K562 (cell line): ENCODE data around the gene ARID3A. TPM values are rescaled to one million over a fixed set of nuclear protein-coding genes. Genes with fewer than 3 reads are reported as not detected.

ENCODE experiments used
- C11orf30 ChIP-seq: fragments of 450-650 bp; IDR thresholded peaks from 2 replicates; pipeline ENCODE4 v1.6.1; 2016; ENCODE audit warnings: low read depth, mild to moderate bottlenecking
- CBFB ChIP-seq: sonication (generic); formaldehyde crosslinking; IDR thresholded peaks from 2 replicates; pipeline ENCODE4 v1.4.0; 2020; ENCODE audit warnings: mild to moderate bottlenecking, missing genetic modification reagents
- DNMT1 ChIP-seq: fragments of 450-650 bp; IDR thresholded peaks from 2 replicates; pipeline ENCODE4 v1.6.1; 2016; ENCODE audit warnings: antibody characterized with exemption, mild to moderate bottlenecking
- HDAC6 ChIP-seq: IDR thresholded peaks from 2 replicates; pipeline ENCODE4 v1.6.1; 2012; ENCODE audit warnings: low read depth, mild to moderate bottlenecking, control low read depth, inconsistent platforms, low read length, moderate library complexity
- MYNN ChIP-seq, 2 experiments: sonication (generic); formaldehyde crosslinking in 1 of 2; IDR thresholded peaks; 2 replicates each; pipeline versions ENCODE4 v1.5.0 to v1.6.1; 2016 to 2020; ENCODE audit warnings: antibody characterized with exemption in 1 of 2, missing genetic modification reagents in 1 of 2
- NFYB ChIP-seq: IDR thresholded peaks from 2 replicates; pipeline ENCODE4 v1.6.1; 2011; ENCODE audit warnings: mild to moderate bottlenecking, moderate library complexity; ENCODE audit not compliant: insufficient read length; ENCODE audit errors: extremely low read depth
- NONO ChIP-seq, 2 experiments: fragments of 200-400 bp in 1 of 2; fragments of 450-650 bp in 1 of 2; formaldehyde crosslinking in 1 of 2; IDR thresholded peaks; 2 replicates each; pipeline ENCODE4 v1.6.1; 2017; ENCODE audit warnings: low read depth in 2 of 2, mild to moderate bottlenecking in 2 of 2, moderate library complexity in 2 of 2, low read length in 1 of 2
- NR2C1 ChIP-seq, 2 experiments: fragments of 450-650 bp; IDR thresholded peaks; 2 replicates each; pipeline ENCODE4 v1.6.1; 2017; ENCODE audit warnings: mild to moderate bottlenecking in 2 of 2, antibody characterized with exemption in 1 of 2, inconsistent platforms in 1 of 2, missing compliant biosample characterization in 1 of 2, missing genetic modification characterization in 1 of 2
- PCBP1 ChIP-seq: fragments of 200-400 bp; formaldehyde crosslinking; IDR thresholded peaks from 2 replicates; pipeline ENCODE4 v1.6.1; 2018; ENCODE audit warnings: mild to moderate bottlenecking, low read depth, low read length; ENCODE audit not compliant: poor library complexity, severe bottlenecking
- PPARD ChIP-seq: fragments of 250-450 bp; sonication (Bioruptor Pico); IDR thresholded peaks from 2 replicates; pipeline ENCODE4 v1.8.0; 2022; ENCODE audit warnings: inconsistent platforms, mild to moderate bottlenecking, moderate library complexity
- PTTG1 ChIP-seq: fragments of 450-650 bp; IDR thresholded peaks from 2 replicates; pipeline ENCODE4 v1.6.1; 2016; ENCODE audit warnings: low read depth, mild to moderate bottlenecking, missing genetic modification characterization, missing compliant biosample characterization
- RBM34 ChIP-seq: fragments of 200-400 bp; formaldehyde crosslinking; IDR thresholded peaks from 2 replicates; pipeline ENCODE4 v1.6.1; 2018; ENCODE audit warnings: low read length, borderline replicate concordance; ENCODE audit not compliant: insufficient read depth
- RHOXF2B ChIP-seq: fragments of 250-450 bp; sonication (Bioruptor Pico); conservative IDR thresholded peaks from 2 replicates; pipeline ENCODE4 v1.5.1; 2021
- SAFB2 ChIP-seq: fragments of 200-400 bp; formaldehyde crosslinking; IDR thresholded peaks from 2 replicates; pipeline ENCODE4 v1.6.1; 2018; ENCODE audit warnings: borderline replicate concordance, low read length, low read depth, moderate library complexity; ENCODE audit not compliant: severe bottlenecking
- SMARCE1 ChIP-seq: fragments of 450-650 bp; IDR thresholded peaks from 2 replicates; pipeline ENCODE4 v1.7.1; 2016; ENCODE audit warnings: mild to moderate bottlenecking
- SRSF1 ChIP-seq: fragments of 200-400 bp; formaldehyde crosslinking; IDR thresholded peaks from 2 replicates; pipeline ENCODE4 v1.6.1; 2017; ENCODE audit warnings: mild to moderate bottlenecking, low read depth, low read length, moderate library complexity
- TOE1 ChIP-seq, 2 experiments: fragments of 450-650 bp in 1 of 2; sonication (generic) in 1 of 2; formaldehyde crosslinking in 1 of 2; IDR thresholded peaks; 2 replicates each; pipeline versions ENCODE4 v1.7.1 to v1.8.0; 2016 to 2022; ENCODE audit warnings: borderline replicate concordance in 2 of 2, mild to moderate bottlenecking in 2 of 2, antibody characterized with exemption in 1 of 2, inconsistent platforms in 1 of 2, low read depth in 1 of 2, missing genetic modification reagents in 1 of 2, moderate library complexity in 1 of 2
- YBX1 ChIP-seq: fragments of 450-650 bp; IDR thresholded peaks from 2 replicates; pipeline ENCODE4 v1.7.1; 2016; ENCODE audit warnings: mild to moderate bottlenecking
- polyA plus RNA-seq, 8 experiments: library from polyadenylated mRNA; depleted of rRNA in 4 of 8; stranded (reverse) in 5 of 8; unstranded in 3 of 8; fragments of >200 nt; fragmentation: Nextera tagmentation in 2 of 8; fragmentation: Illumina TruSeq in 1 of 8; extraction: Ambion mirVana in 2 of 8; extraction: Trizol in 1 of 8; gene quantifications; 2 replicates each; pipeline versions ENCODE4 v1.2.1 to v1.2.3, GENCODE V29; 2011 to 2014; ENCODE audit warnings: inconsistent platforms in 1 of 8, missing spikeins in 1 of 8
- total RNA-seq, 7 experiments: library from RNA; depleted of rRNA in 6 of 7; stranded (reverse); fragments of >200 nt in 6 of 7; fragmentation: Illumina TruSeq in 2 of 7; extraction: Trizol in 2 of 7; gene quantifications; 2 replicates each; pipeline versions ENCODE4 v1.2.1 to v1.2.3, GENCODE V29; 2011 to 2021; ENCODE audit warnings: low replicate concordance in 1 of 7
- TF ChIP-seq, protein P1 (sequence below): fragments of 250-450 bp; sonication (Bioruptor Pico); IDR thresholded peaks from 2 replicates; pipeline ENCODE4 v1.8.0; 2022; ENCODE audit warnings: moderate library complexity, mild to moderate bottlenecking, inconsistent platforms
- TF ChIP-seq, protein P2 (sequence below), 2 experiments: IDR thresholded peaks; 2 replicates each; pipeline ENCODE4 v1.6.1; 2011; ENCODE audit warnings: borderline replicate concordance in 1 of 2, control low read depth in 1 of 2, low read depth in 1 of 2, low read length in 1 of 2, mild to moderate bottlenecking in 1 of 2, mixed read lengths in 1 of 2, moderate library complexity in 1 of 2; ENCODE audit not compliant: insufficient read depth in 1 of 2, insufficient read length in 1 of 2, poor library complexity in 1 of 2, severe bottlenecking in 1 of 2; ENCODE audit errors: extremely low read depth in 1 of 2
- TF ChIP-seq, protein P3 (sequence below): fragments of 250-450 bp; sonication (Bioruptor Pico); IDR thresholded peaks from 2 replicates; pipeline ENCODE4 v1.5.0; 2021; ENCODE audit warnings: mild to moderate bottlenecking, borderline replicate concordance

Gene ARID3A
- total and polyA plus RNA-seq, 9 of the 15 experiments (the other 6 are each of a cell fraction or from before 2014, with no cell fraction given) = 1.4 to 118 (median 31.2) TPM

DNA sequence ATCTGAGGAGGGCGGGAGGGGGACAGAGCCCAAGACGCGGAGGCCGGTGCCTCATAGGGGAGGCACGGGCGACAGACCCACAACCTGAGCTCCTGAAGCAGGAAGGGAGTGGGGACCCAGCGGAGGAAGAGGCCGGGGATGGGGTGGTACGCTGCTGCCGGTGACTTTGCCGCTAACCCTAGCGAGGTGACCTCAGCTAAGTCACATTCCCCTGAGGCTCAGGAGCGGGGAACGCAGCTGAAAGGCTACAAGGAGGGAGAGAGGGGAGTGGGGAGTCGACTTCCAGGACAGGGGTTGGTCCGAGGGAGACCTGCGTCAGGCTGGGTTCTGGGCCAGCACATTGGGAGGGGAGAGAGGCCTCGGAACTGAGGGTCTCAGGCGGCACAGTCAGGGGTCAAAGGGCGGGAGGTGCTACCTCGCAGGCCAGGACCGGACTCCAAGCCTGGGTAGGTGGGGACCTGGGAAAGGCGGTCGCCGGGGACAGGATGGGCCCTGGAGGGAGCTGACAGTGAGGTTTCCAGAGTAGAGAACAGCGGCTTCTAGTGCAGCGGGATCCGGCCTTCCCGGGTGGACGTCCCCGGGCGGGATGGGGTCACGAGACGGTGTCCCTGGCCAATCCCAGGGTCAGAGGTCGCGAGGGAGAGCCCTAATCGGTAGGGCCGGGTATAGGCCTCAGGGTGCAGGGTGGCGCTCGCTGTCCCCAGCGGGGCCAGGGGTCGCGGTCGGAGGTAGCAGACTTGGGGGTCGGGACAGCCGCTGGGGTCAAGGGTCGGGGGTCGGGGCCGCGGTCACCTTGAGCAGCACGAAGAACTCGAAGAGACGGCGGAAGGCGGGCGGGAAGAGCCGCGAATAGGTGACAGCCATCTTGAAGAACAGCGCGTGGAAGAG lies 94.4 kb downstream of the ARID3A start (continued):
- TF ChIP-seq, protein P1, sequence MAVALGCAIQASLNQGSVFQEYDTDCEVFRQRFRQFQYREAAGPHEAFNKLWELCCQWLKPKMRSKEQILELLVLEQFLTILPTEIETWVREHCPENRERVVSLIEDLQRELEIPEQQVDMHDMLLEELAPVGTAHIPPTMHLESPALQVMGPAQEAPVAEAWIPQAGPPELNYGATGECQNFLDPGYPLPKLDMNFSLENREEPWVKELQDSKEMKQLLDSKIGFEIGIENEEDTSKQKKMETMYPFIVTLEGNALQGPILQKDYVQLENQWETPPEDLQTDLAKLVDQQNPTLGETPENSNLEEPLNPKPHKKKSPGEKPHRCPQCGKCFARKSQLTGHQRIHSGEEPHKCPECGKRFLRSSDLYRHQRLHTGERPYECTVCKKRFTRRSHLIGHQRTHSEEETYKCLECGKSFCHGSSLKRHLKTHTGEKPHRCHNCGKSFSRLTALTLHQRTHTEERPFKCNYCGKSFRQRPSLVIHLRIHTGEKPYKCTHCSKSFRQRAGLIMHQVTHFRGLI (CRISPR knock-in tag) = no peak
- TF ChIP-seq MYNN (IDR thresholded peaks at IDR 0.05) (no peak), MYNN (CRISPR knock-in tag; IDR thresholded peaks at IDR 0.05) (no peak), YBX1 (no peak), RBM34 (no peak), SAFB2 (no peak), C11orf30 (no peak), HDAC6 (no peak), SMARCE1 (no peak), NR2C1 (IDR thresholded peaks at IDR 0.05) (peak; percentile 93), NR2C1 (tag; IDR thresholded peaks at IDR 0.05) (peak; percentile 95), PTTG1 (no peak), RHOXF2B (no peak), DNMT1 (no peak), NFYB (no peak), SRSF1 (no peak), CBFB (peak; percentile 27; the same call in 1 of the 2 replicates), PPARD (CRISPR knock-in tag) (no peak), PCBP1 (no peak), NONO (IDR thresholded peaks at IDR 0.05; ENCODE audit: low read depth in 2 of 2, low read length in 1 of 2) (no peak), TOE1 (IDR thresholded peaks at IDR 0.05; ENCODE audit: borderline replicate concordance) (peak; percentile 47; the same call in 1 of the 2 replicates), TOE1 (CRISPR knock-in tag; IDR thresholded peaks at IDR 0.05; ENCODE audit: borderline replicate concordance, low read depth) (no peak)
- TF ChIP-seq, protein P2, sequence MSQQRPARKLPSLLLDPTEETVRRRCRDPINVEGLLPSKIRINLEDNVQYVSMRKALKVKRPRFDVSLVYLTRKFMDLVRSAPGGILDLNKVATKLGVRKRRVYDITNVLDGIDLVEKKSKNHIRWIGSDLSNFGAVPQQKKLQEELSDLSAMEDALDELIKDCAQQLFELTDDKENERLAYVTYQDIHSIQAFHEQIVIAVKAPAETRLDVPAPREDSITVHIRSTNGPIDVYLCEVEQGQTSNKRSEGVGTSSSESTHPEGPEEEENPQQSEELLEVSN (IDR thresholded peaks at IDR 0.05; ENCODE audit: borderline replicate concordance in 1 of 2, extremely low read depth in 1 of 2, insufficient read depth in 1 of 2, insufficient read length in 1 of 2, low read depth in 1 of 2, low read length in 1 of 2, poor library complexity in 1 of 2, severe bottlenecking in 1 of 2) = no peak
- TF ChIP-seq, protein P3, sequence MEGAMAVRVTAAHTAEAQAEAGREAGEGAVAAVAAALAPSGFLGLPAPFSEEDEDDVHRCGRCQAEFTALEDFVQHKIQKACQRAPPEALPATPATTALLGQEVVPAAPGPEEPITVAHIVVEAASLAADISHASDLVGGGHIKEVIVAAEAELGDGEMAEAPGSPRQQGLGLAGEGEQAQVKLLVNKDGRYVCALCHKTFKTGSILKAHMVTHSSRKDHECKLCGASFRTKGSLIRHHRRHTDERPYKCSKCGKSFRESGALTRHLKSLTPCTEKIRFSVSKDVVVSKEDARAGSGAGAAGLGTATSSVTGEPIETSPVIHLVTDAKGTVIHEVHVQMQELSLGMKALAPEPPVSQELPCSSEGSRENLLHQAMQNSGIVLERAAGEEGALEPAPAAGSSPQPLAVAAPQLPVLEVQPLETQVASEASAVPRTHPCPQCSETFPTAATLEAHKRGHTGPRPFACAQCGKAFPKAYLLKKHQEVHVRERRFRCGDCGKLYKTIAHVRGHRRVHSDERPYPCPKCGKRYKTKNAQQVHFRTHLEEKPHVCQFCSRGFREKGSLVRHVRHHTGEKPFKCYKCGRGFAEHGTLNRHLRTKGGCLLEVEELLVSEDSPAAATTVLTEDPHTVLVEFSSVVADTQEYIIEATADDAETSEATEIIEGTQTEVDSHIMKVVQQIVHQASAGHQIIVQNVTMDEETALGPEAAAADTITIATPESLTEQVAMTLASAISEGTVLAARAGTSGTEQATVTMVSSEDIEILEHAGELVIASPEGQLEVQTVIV (CRISPR knock-in tag) = no peak
